DOHH2 (cell line): ENCODE results near the gene GALNT17.

Source experiments
- CTCF ChIP-seq: fragments of 200-600 bp; sonication (generic); IDR thresholded peaks from one replicate; pipeline ENCODE4 v1.5.1; 2014; ENCODE audit warnings: antibody characterized with exemption, mild to moderate bottlenecking, low read depth, low read length; ENCODE audit not compliant: poor library complexity, severe bottlenecking
- EZH2phosphoT487 ChIP-seq: fragments of 200-600 bp; sonication (generic); IDR thresholded peaks from 2 replicates; pipeline ENCODE4 v1.6.1; 2017; ENCODE audit warnings: borderline replicate concordance, mild to moderate bottlenecking, antibody characterized with exemption, low read length, moderate library complexity, mixed read lengths

GRCh38 chr7:71402684-71403083 is 270.7 kb downstream of the GALNT17 start:
- no peak for TF ChIP-seq CTCF
- no peak for TF ChIP-seq EZH2phosphoT487
